ENCODE data around the gene SPPL2B. TPM values are rescaled to one million over a fixed set of nuclear protein-coding genes. Genes with fewer than 3 reads are reported as not detected.

Gene SPPL2B
- total and polyA plus RNA-seq, 4 donors: 30.2 to 140 (median 73.4) TPM

DNA sequence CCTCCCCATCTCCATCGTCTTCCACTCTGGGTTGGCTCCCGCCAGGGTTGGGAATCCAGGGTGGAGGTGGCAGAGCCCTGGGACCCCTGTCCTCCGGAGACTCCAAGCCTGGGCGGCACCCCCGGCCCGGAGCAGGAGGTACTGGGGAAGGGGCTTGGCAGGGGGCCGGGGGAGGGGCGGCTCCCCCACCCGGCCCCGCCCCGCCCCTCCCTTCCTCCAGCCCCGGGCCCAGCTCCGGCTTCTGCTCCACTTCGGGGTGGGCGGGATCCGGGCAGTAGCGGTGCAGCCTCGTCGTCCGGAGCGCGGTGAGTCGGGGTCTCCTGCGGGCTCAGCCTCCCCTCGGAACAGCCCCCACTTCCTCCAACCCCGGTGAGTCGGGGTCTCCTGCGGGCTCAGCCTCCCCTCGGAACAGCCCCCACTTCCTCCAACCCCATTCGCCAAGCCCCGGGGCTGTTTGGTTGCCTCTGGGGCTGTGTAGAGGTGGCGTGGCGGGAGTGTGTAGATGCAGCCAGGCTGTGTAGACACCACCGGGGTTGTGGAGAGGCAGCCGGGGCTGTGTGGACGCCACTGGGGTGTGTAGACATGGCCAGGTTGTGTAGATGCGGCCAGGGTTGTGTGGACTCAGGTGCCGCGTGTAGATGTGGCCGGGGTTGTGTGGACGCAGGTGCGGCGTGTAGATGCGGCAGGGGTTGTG, 31.7 kb downstream of the SPPL2B start, which contains the start of gene TMPRSS9:
Gene TMPRSS9 (plus strand): TSS at position 274 of the 694 bp plus-strand sequence. CDS start 29,521 bp downstream, outside the sequence.
- Histone ChIP-seq H3K27ac (ENCODE audit: low read depth, low read length) (no peak within 1 kb of the TSS), H3K36me3 (ENCODE audit: control insufficient read depth, insufficient read depth, low read length) (peaks cover 21% of the 10 kb centered on the region), H3K9me3 (ENCODE audit: control insufficient read depth, insufficient read depth, low read length) (no peaks in the 10 kb centered on the region), H3K4me1 (ENCODE audit: control insufficient read depth, insufficient read depth, low read length) (peaks cover 16% of the 10 kb centered on the region), H3K4me3 (ENCODE audit: low read depth, low read length) (no peak within 1 kb of the TSS), H3K27me3 (ENCODE audit: control insufficient read depth, insufficient read depth, low read length) (peaks cover 18% of the 10 kb centered on the region)
- 34% methylated on average over 26 of the region's 44 CpGs for WGBS (ENCODE audit: insufficient coverage)
- no peak for DNase-seq (ENCODE audit: low read depth in 4 of 6, low spot score in 6 of 6)

DNA sequence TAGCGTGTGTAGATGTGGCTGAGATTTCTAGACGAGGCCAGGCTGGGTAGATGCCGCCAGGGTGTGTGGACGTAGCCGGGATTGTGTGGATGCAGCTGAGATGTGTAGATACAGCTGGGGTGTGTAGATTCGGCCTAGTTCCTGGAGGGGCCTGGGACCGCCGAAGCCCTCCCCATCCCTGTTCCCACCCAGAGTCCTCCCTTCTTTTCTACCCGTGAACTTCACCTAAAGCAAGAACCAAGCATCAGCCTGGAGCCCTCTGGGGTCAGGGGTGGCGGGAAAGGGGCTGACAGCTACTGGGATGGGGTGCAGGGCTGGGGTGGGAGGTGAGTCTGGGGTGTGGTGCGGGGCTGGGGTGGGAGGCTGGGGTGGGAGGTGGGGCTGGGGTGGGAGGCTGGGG, 32.3 kb downstream of the SPPL2B start:
- Histone ChIP-seq H3K36me3 (ENCODE audit: control insufficient read depth, insufficient read depth, low read length) (peaks cover 14% of the 10 kb centered on the region), H3K27me3 (ENCODE audit: control insufficient read depth, insufficient read depth, low read length) (peaks cover 18% of the 10 kb centered on the region)
- 100% methylated on average over 1 of the region's 11 CpGs for WGBS (ENCODE audit: insufficient coverage)

DNA sequence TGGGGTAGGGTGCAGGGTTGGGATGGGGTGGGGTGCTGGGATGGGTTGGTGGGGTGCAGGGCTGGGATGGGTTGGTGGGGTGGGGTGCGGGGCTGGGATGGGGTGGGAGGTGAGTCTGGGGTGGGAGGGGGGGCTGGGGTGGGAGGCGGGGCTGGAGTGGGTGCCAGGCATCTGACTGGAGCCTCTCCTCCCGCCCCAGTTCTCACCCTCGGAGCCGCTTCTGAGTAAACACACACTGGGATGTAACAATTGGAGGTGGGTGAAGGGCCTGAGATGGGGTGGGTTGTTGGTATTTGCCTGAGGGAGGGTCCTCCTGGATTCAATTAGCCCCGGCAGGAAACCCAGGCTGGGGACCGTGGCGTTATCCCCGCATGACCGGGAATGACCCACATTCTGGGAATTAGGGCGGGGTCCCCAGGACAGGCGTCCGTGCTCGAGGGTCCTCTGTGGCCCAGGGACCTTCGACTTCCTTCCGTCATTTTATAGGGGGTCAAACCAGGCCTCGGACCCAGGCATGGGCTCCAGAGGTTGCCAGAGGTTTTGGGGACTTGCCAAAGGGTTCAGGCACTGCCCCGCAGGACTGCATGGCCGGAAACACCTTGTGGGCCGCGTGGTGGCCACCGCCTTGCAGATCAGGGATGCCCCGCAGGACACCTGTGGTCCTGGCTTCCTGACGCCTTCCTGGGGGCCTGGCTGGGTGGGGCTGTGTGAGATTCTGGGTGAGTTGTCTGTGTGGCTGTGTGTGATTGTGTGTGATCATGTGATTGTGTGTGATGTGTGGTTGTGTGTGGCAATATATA, 33.0 kb downstream of the SPPL2B start:
- no peak overlapping the region for H3K27ac ChIP-seq (ENCODE audit: low read depth, low read length)
- no peak overlapping the region for H3K4me3 ChIP-seq (ENCODE audit: low read depth, low read length)
- peaks cover 18% of the 10 kb centered on the region for H3K27me3 ChIP-seq (ENCODE audit: control insufficient read depth, insufficient read depth, low read length)
- H3K4me1 ChIP-seq (ENCODE audit: control insufficient read depth, insufficient read depth, low read length): peaks cover 16% of the 10 kb centered on the region
- no peaks in the 10 kb centered on the region for H3K9me3 ChIP-seq (ENCODE audit: control insufficient read depth, insufficient read depth, low read length)
- H3K36me3 ChIP-seq (ENCODE audit: control insufficient read depth, insufficient read depth, low read length): peaks cover 7% of the 10 kb centered on the region
- DNase-seq (ENCODE audit: low read depth in 4 of 6, low spot score in 6 of 6): no peak
- WGBS (ENCODE audit: insufficient coverage): 52% methylated on average over 19 of the region's 24 CpGs

More for the DNA sequence above, 32.3 kb downstream of the SPPL2B start:
- H3K9me3 ChIP-seq (ENCODE audit: control insufficient read depth, insufficient read depth, low read length): no peaks in the 10 kb centered on the region
- DNase-seq (ENCODE audit: low read depth in 4 of 6, low spot score in 6 of 6): no peak
- H3K4me1 ChIP-seq (ENCODE audit: control insufficient read depth, insufficient read depth, low read length): peaks cover 16% of the 10 kb centered on the region
- H3K27ac ChIP-seq (ENCODE audit: low read depth, low read length): no peak overlapping the region
- no peak overlapping the region for H3K4me3 ChIP-seq (ENCODE audit: low read depth, low read length)

GRCh38 chr19:2362046-2362969, 33.8 kb downstream of the SPPL2B start:
- Histone ChIP-seq H3K4me3 (ENCODE audit: low read depth, low read length) (no peak overlapping the region), H3K27ac (ENCODE audit: low read depth, low read length) (no peak overlapping the region), H3K27me3 (ENCODE audit: control insufficient read depth, insufficient read depth, low read length) (peaks cover 18% of the 10 kb centered on the region), H3K4me1 (ENCODE audit: control insufficient read depth, insufficient read depth, low read length) (peaks cover 16% of the 10 kb centered on the region), H3K36me3 (ENCODE audit: control insufficient read depth, insufficient read depth, low read length) (no peaks in the 10 kb centered on the region), H3K9me3 (ENCODE audit: control insufficient read depth, insufficient read depth, low read length) (no peaks in the 10 kb centered on the region)
- 97% methylated on average over 11 of the region's 11 CpGs for WGBS (ENCODE audit: insufficient coverage)
- no peak for DNase-seq (ENCODE audit: low read depth in 4 of 6, low spot score in 6 of 6)

DNA sequence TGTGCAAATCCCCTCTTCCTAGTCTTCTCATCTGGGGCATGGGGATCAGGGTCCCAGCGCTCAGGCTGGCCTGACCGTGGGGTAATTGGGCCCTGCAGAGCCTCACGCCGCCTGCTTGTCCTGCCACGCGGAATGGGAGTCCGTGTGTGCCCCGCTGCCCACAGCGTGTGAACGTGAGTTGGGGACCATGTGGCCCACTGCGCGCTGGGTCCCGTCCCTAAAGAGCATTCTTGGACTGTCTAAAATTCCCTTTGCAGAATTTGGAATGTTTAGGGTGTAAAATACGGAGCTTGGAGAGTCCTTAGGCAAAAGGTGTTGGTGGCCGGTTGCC, 34.5 kb downstream of the SPPL2B start:
- H3K4me3 ChIP-seq (ENCODE audit: low read depth, low read length): no peak overlapping the region
- H3K36me3 ChIP-seq (ENCODE audit: control insufficient read depth, insufficient read depth, low read length): no peaks in the 10 kb centered on the region
- DNase-seq (ENCODE audit: low read depth in 4 of 6, low spot score in 6 of 6): no peak
- no peak overlapping the region for H3K27ac ChIP-seq (ENCODE audit: low read depth, low read length)
- H3K9me3 ChIP-seq (ENCODE audit: control insufficient read depth, insufficient read depth, low read length): no peaks in the 10 kb centered on the region
- H3K27me3 ChIP-seq (ENCODE audit: control insufficient read depth, insufficient read depth, low read length): peaks cover 18% of the 10 kb centered on the region
- H3K4me1 ChIP-seq (ENCODE audit: control insufficient read depth, insufficient read depth, low read length): peaks cover 16% of the 10 kb centered on the region
- WGBS (ENCODE audit: insufficient coverage): 79% methylated on average over 15 of the region's 15 CpGs

DNA sequence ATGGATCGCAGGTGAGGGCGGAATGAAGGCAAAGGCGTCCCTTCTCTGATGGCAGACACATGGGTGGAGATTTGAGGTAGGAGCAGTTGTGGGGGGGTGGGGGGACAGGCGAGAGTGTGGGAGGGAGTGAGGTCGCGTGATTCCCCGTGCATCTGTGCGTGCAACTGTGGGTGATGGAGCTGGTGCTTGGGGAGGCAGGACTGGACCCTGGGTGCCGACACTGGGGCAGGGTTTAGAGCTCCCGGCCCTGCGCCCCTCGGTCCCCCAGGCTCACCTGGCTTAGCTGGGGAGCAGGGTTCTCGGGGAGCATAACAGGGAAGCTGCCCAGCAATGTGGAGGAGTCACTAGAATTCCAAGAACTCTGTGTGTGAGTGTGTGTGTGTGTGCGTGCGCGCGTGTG, 34.9 kb downstream of the SPPL2B start:
- Histone ChIP-seq H3K9me3 (ENCODE audit: control insufficient read depth, insufficient read depth, low read length) (no peaks in the 10 kb centered on the region), H3K4me1 (ENCODE audit: control insufficient read depth, insufficient read depth, low read length) (peaks cover 16% of the 10 kb centered on the region), H3K27me3 (ENCODE audit: control insufficient read depth, insufficient read depth, low read length) (peaks cover 18% of the 10 kb centered on the region), H3K4me3 (ENCODE audit: low read depth, low read length) (no peak overlapping the region), H3K27ac (ENCODE audit: low read depth, low read length) (no peak overlapping the region), H3K36me3 (ENCODE audit: control insufficient read depth, insufficient read depth, low read length) (no peaks in the 10 kb centered on the region)
- no peak for DNase-seq (ENCODE audit: low read depth in 4 of 6, low spot score in 6 of 6)
- 77% methylated on average over 14 of the region's 17 CpGs for WGBS (ENCODE audit: insufficient coverage)

DNA sequence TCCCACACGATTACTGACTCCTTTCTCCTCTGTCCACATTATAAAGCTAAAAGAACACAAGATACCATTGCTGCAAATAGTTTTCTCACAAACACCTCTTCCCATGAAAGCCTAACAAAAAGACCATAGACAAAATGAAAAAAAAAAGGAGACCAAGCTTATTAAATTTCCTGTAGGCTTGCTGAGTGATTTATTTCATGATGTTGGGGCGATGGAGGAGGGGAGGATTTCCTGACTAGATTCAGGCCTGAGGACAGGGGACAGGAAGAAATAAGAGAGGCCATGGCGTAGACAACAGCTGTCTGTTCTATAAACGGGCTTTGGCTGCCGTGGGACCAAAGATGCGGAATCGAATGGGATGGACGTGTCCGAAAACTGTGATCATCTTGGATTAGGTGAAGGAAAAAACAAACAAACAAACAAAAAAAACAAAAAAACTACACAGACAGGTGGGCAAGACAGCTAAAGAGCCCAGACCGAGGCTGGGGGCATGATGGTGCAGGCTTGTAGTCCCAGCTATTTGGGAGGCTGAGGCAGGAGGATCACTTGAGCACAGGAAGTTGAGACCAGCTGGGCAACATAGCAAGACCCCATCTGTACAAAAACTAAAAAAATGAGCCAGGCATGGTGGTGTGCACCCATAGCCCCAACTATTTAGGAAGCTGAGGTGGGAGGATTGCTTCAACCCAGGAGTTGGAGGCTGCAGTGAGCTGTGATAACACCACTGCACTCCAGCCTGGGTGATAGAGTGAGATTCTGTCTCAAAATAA, 36.9 kb downstream of the SPPL2B start:
- peaks cover 11% of the 10 kb centered on the region for H3K27me3 ChIP-seq (ENCODE audit: control insufficient read depth, insufficient read depth, low read length)
- peaks cover 9% of the 10 kb centered on the region for H3K4me1 ChIP-seq (ENCODE audit: control insufficient read depth, insufficient read depth, low read length)
- H3K9me3 ChIP-seq (ENCODE audit: control insufficient read depth, insufficient read depth, low read length): no peaks in the 10 kb centered on the region
- no peaks in the 10 kb centered on the region for H3K36me3 ChIP-seq (ENCODE audit: control insufficient read depth, insufficient read depth, low read length)
- H3K4me3 ChIP-seq (ENCODE audit: low read depth, low read length): no peak overlapping the region
- H3K27ac ChIP-seq (ENCODE audit: low read depth, low read length): no peak overlapping the region
- peak in 1 of 6 donors; percentile 4 for DNase-seq (ENCODE audit: low read depth in 4 of 6, low spot score in 6 of 6)
- WGBS (ENCODE audit: insufficient coverage): 62% methylated on average over 4 of the region's 10 CpGs

GRCh38 chr19:2371656-2372055, 43.2 kb downstream of the SPPL2B start:
- no peaks in the 10 kb centered on the region for H3K9me3 ChIP-seq (ENCODE audit: control insufficient read depth, insufficient read depth, low read length)
- no peak overlapping the region for H3K4me3 ChIP-seq (ENCODE audit: low read depth, low read length)
- no peak for DNase-seq (ENCODE audit: low read depth in 4 of 6, low spot score in 6 of 6)
- peaks cover 11% of the 10 kb centered on the region for H3K4me1 ChIP-seq (ENCODE audit: control insufficient read depth, insufficient read depth, low read length)
- H3K27me3 ChIP-seq (ENCODE audit: control insufficient read depth, insufficient read depth, low read length): no peaks in the 10 kb centered on the region
- no peak overlapping the region for H3K27ac ChIP-seq (ENCODE audit: low read depth, low read length)
- 91% methylated on average over 16 of the region's 16 CpGs for WGBS (ENCODE audit: insufficient coverage)
- H3K36me3 ChIP-seq (ENCODE audit: control insufficient read depth, insufficient read depth, low read length): no peaks in the 10 kb centered on the region

Data from spinal cord (tissue), 10 donors.